GM18867 (cell line): ENCODE results near the gene RIMS3.

Experiments used
- ATAC-seq: cut with Tn5 transposase; IDR thresholded peaks from one replicate; pipeline ENCODE4 v1.9.1; 2021; ENCODE audit warnings: mild to moderate bottlenecking, moderate library complexity; ENCODE audit not compliant: unreplicated experiment

The RIMS3 gene

DNA sequence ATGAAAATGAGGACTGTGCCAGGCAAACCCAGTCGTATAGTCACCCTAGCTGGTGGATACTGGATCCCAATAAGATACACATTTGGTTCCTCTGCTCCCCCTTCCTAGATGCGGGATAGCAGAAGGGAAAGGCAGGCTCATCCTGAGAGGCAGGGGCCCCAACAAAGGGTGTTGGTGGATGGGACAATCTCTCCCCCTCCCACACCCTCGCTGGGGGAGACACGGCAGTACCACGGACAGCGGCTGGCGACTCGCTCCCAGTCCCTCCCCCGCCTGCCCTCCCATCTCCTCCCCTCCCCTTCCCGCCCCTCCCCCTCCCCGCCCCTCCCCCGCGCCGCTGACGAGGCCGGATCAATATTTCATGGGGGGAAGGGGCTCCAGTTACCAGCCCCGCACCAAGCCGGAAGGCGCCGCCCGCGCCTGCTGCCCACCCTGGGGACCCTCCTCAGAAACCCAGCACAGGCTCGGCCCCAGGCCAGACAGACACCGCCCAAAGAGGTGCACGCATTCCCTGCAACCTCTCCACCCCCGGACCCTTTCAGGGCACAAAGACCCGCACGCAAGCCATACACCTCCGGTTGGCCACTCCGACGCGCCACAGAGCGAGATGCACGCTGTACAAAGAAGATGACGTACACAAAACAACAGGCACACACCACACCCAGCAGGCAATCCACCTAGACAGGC lies 11.5 kb downstream of the RIMS3 start:
- ATAC-seq: no peak

DNA sequence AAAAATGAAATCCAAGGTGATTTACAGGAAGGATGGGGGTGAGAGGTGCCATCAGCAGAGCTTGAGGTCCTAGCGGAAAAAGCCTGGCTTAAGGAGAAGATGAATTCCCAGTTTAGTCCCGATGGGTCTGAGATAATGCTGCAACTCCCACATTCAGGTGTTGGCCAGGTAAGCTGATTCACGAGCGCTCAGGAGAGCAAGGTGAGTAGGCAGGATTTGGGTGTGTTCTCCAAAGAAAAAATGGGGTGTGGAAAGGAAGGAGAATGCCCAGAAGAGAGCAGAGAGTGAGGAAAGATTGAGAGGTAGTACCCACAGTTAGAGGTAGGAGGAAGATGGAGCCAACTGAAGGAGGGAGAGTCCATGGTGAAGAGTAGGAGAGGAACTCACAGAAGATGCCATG lies 12.5 kb downstream of the RIMS3 start:
- no peak for ATAC-seq

DNA sequence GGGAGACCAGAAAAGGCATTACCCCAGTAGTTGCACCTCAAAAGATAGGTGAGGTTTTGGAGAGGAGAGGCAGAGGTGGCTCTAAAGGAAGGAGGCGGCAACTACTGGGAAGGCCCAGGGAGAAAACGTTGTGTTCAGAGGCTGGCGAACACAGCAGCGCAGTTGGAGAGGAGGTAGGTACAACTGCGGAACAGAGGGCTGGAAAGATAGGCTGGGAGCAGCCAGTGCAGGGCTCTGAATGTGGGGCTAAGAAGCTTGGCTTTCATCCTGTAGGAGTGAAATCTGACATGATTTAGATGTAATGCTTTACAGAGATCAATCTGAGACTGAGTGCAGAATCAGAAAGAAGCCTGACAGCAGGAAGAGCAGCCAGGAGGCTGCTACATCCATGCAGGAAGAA lies 13.0 kb downstream of the RIMS3 start:
- no peak for ATAC-seq

DNA sequence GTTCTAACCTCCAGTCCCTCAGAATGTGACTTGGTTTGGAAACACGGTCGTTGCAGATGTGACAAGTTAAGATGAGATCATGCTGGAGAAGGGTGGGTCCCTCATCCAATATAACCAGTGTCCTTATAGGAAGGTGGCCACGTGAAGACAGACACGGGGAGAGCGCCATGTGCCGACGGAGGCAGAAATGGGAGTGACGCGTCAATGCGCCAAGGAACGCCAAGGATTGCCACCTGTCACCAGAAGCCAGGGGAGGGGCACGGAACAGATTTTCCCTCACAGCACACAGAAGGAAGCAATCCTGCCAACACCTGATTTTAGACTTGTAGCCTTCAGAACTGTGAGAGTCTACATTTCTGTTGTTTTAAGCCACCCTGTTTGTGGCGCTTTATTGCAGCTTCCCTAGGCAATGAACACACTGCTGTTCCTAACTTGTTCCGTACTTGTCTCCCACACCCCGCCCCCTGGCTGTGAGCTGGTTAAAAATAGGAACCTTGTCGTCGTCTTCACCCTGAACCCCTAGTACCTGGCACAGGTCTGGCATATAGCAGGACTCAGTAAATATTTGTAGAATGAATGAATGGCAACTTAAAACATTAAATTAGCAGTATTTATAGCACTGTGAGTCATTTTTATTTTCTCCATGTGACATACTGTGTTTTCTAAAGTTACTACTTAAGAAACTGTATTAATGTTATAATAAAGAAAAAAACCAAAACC lies 14.2 kb downstream of the RIMS3 start:
- no peak for ATAC-seq

DNA sequence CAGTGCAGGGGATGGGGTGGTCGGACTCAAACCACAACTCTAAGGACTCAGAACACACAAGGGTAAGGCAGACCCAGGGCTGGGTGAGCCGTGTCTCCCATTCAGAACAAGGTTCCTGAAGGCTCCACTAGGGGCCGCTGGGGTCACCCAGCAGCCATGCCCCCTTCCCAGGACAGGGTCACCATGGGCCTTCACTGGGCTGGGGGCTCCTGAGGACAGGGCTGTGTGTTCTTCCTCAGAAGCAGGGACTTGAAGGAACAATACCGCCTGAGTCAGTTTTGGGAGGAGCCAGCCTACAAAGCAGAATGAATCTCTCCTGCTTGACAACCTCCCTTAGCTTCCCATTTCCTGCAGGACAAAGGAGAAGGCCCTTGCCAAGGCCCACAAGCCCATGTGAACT lies 15.4 kb downstream of the RIMS3 start:
- no peak for ATAC-seq

DNA sequence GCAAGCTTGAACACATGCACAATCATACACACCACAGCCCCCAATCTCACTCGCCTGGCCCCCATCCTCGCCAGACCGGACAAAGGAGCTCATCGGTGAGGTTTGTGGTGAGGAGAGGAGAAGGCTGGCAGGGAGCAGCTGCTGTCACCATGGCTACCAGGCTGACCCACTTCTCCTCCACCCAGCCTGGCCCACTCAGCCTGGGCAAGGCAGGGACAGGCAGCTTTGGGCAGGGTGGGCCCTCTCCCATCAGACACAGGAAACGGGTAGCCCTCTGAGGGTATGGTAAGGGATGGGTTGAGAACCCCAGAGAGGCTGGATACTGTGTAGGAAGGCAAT lies 15.9 kb downstream of the RIMS3 start:
- no peak for ATAC-seq

DNA sequence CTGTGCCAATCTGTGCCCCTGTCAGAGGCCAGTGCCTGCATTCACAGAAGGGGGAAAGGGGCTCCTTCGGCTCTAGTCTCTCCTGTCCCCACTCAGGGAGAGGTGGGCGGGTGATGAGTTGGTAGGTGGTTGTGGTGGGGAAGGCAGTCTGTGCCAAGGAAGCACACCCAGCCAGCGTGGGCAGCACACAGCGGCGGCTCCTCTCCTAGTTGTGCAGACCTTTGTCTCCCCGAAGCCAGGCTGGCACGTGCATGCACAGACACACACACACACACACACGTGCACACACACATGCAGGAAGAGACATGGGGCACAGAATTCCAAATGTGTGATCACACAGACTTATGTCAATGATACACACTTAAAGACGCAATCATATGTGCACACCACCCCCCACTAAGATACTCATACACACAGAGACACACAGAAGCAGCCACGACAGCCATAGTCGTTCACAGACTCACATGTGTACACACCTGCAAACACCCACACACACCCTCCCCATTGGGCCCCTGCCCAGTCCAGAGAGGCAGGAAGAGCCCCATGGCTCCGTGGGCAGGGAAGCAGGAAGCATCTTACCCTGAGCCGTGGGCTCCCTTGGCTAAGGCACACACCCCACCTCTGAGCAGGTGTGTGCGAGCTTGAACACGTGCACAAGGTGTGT lies 16.4 kb downstream of the RIMS3 start:
- ATAC-seq: no peak

DNA sequence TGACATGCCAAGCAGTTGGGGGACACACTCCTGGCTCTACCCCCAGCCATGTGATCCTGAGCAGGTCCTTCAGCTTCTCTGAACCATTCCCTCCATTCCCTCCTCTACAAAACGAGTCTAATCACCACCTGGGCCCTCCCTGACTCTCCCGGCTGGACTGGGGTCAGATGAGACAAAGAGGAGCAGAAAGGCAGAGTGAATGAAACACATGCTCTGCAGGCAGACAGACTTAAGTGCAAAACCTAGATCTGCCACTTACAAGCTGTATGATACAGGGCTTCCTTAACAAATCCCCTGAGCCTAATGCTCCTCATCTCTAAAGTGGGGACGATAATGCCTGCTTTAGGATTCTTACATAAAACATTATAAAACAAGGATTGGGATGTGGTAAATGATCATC lies 17.3 kb downstream of the RIMS3 start:
- ATAC-seq: no peak

DNA sequence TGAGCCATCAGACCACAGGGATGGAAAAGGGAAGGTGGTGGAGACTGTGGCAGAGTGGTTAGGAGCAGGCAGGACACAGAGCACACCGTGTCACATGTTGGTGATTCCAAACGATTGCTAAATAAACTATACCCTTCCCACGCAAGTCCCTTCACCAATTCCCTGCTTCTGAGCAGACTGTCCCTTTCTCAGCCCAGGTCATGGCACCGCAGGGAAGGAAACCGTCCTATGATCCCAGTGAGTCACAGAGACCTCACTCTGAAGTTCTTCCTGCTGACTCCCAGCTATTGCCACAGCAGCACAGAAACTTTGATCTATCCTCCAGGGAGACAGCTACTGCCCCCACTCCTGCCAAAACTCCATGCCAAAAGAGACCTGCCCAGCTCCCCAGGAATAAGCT lies 19.2 kb downstream of the RIMS3 start:
- no peak for ATAC-seq

DNA sequence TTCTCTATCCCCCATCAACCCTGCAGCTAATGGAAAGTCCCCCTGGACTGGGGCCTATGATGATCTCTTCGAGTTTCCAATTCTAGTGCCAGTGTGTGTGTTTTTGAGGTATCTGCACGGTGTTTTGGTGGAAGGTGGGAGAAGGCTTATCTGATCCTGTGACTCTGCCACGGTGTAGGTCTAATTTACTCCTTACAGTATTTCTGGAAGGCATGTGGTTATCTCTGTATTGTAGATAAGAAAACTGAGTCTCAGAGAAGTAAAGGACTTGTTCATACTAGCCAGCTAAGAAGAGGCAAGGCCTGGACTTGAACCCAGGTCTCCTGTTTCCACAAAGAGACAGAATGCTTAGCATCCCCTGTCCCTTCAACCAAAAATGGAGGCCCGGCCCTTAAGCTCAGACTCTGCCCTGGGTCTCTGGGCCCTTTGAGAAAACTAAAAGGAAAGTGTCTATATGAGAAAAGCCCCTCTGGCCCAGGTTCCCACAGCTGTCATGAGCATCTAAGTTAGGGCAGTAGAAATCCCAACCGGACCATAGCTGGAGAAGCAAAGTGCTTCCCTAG lies 20.3 kb downstream of the RIMS3 start:
- ATAC-seq: no peak

DNA sequence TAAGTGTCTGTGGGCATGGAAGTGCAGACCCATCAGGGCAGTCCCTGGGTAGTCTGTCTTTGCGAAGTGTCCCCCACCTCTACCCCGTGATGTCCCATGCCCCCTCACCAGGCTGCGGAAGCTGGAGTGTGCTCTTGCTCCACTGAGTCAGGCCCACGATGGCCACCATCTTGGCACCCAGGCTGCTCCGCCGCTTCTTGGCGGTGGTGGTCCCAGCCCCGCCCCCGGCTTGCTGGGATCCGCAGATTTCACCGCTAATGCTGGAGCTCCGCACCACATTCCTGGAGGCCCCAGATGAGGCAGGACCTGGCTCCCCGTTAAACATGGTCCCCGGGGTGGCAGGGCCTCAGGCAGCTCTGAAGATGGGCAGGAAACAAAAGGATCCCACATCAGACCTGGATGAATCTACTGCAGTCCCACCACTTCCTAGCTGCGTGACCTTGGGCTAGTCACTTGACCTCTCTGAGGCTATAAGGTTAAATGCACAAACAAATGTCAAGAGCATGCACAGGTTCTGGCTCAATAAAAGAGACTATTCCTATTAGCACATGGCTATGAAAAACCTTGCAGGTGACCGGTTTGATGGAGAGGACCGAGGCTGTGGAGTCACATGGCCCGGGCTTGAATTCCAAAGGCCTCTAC lies 23.8 kb downstream of the RIMS3 start:
- no peak for ATAC-seq

DNA sequence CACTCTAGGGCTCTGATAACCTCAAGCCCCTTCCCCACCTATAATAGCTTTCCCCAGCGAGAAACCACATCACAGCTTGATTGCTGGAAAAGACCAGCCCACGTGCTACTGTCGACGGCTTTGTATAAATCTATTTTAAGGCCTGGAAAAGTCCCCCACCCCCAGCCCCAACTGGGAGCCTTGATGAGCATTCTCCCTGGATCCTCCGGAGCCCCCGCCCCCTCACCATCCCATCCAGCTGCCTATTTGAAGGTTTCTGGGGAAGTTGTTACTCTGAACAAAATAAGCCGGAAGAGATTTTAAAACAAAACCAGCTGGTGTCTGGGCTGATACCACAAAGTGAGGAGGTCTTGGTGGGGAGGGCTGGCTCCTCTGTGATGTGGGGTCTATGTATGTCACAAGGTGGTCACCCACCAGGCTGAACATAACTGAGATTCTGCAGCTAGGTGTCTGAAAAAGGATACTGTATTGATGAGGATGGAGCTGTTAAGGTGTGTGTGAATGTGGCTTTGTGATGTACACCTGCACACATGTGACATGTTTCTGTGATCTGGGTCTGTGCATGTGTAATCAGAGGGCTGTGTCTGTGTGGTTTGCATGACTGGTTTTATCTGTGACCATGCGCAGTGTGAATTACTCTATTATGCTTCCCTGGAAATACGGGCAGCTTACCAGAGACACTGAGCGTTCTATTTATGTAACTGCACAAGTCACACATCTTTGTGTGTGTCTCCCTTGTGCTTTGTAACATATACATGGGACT lies 25.0 kb downstream of the RIMS3 start:
- ATAC-seq: no peak

DNA sequence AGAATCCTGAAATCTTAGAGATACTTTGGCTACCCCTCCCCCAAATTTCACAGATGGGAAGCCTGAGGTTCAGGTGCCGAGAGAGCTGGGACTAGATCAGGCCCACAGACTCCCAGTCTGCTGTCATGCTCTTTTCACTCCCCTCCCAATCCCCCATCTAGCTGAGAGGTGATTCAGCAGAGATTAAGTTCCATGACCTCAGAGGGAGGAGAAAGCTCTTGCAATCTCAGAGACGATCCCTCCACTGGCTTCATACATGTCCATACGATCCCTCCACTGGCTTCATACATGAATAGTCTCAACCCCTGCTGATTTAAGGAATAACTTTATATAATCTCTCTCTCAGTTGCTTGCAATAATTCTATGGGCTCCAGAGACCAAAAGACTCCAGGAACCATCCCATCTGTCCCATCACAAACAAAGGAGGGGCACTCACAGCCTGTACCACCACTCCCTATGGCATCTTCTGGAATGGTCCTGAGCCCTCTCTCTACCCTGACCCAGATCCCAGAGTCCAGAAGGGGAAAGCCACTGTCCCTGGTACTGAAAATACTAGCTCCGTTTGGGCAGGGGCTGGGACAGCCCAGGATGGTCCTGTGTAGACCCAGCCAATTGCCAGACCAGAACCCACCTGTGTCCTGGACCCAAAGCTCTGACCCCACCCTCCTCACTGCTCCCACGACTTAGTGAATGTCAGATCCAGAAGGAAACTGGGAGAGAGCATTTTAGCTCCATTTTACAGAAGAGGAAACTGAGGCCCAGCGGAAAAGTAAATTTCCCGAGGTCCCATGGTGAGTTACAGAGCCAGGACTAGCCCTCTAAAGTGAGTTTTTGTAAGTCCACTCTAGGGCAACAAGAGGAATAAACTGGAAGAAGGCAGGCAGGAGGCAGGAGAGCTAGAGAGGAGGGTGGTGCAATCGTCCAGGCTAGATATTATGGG lies 27.1 kb downstream of the RIMS3 start:
- no peak for ATAC-seq

DNA sequence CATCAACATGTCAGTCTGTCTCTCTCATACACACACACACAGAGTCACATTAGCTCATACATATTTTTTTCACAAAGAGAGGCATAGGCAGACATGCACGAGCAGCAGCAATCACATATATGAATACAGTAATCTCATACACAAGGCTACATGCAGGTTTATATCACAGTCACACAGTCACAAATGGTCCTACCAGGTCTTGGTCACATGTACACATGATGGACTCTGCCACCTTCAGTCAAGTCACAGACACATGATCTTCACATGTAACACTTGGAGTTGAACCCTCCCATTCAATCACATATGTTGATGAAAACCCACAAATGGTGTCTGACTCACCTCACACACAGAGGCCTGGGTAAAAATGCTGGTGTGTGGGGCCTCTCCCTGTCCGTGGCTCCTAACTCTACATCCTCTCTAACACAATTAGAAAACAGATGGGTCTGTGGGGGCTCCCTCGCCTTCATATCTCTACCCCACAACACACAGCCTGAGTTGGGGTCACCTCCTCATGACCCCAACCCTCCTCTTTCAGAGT lies 27.9 kb downstream of the RIMS3 start:
- ATAC-seq: no peak

DNA sequence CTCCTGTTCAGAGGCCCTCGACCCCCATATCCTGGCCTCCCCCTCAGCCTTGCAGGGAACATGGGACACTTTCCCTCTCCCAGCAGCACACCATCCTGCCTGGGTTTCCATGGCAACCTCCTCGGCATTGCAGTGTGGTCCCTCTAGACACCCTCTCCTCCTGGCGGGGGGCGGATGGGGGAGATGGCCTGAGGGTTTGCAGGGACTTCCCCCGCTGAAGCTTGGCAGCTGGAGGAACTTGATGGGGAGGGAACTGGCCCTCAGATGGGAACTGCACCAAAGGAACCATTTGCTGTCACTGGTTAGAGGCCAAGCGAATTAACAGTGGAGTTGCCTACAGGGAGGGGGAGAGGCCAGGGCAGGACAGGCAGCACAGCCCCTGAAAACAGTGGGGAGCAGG lies 28.7 kb downstream of the RIMS3 start:
- ATAC-seq: no peak

DNA sequence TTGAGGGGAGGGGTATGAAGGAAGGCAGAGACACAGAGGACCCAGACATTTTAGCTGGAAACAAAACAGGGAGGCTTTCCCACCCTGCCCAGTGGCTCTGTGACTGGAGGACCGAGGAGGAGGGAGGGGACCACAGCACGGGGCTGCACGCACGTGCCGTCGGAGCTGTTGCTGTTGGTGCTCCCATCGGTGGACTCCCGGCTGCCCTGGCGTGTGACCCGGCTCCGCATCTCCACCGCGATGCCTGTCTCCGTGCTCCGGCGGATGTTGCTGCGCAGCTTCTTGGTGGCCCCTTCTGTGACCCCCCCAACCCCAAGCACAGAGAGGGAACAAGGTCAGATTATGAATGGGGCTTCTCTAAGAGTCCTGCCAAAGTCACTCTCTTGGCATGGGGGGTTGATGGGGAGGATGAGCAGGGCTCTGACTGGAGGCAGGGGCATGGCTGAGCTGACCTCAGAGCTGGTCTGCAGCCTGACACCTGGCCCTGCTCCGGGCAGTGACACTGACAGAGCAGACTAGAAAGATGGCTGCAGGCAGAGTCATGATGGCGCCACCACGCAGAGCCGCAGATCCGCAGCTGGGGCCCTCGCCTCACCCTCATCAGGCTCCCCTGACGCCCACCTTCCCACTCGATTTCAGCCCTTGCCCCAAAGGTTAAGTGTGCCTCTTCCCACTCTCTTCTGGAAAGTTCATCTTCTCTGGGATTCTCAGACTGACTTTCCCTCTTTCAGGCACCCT lies 29.6 kb downstream of the RIMS3 start:
- no peak for ATAC-seq

DNA sequence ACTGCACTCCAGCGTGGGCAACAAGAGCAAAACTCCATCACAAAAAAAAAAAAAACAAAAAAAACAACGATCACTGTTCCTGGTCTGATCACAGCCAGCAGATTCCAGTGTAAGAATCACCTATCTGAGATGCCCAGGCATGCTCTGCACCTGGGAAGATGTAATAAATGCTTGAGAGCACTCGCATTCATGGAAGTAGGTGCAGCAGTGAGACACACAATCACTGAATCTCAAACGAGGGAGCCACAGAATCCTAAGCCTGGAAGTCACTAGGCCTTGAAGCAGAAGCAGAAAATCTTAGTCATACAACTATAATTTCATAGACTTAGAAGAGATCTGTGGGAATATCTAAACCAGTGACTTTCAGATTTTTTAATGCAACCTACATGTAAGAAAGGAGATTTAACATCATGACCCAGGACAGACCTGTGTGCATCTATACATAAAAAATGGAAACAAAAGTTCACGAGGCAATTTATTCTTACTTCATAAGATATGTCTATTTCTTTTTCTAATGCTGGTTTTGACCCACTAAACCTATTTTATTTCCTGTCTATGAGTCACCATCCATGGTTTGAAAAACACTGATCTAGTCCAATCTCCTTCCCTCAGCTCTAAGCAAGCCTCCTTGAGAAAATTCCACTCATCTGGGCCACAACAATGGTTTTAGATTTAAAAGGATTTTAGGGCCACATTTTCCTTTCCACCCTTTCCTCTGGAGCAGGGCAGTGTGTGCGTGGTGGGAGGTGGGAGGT lies 30.4 kb downstream of the RIMS3 start:
- ATAC-seq: no peak

DNA sequence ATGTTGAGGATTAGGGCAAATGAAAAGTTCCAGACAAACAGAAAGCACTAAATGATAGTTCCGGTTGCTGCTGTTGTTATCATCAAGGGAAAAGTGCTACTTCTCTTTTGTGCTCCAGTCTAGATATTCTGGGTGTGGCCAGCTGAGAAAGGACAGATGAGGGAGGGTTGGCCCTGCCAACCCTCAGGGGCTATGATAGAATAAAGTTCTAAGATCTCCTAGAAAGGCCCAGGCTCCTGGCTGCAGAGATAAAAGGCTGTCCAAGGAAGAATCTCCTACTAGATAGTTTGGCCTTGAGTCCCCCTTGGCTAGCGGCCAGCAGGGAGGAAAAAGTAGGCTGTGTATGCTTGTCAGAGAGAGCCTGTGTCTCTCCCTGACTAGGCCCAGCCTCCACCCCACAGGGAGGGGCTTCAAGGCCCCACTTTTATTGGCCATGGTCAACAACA lies 31.5 kb downstream of the RIMS3 start:
- ATAC-seq: no peak
